HG03439 (cell line): ENCODE measurements around the gene PRODH2.
"Not testable (repeated sequence)": the region's sequence is repeated elsewhere in the genome, so short reads cannot be mapped to it uniquely, and the experiment has no call there.

Experiments
- ATAC-seq: cut with Tn5 transposase; IDR thresholded peaks from one replicate; pipeline ENCODE4 v1.9.1; 2021; ENCODE audit warnings: mild to moderate bottlenecking, moderate library complexity; ENCODE audit not compliant: unreplicated experiment

The PRODH2 gene

DNA sequence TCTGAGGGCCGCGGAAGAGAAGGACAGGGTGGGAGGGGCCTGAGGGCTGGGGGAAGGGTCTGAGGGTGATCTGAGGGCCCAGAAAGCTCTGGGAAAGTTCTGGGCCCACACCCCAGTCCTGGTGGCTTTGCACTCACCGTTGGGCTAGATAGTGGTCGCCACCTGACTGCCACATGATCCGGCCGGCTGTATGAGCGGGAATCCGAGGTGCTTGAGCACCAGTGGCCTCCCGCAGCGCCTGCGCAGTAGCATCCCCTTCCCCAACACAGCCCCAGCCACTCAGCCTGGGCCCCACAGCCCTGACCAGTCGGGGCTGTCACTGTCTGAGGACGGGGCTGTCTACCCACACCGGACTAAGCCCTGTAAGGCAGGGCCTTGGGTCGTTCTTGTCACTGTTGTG is 15.0 kb downstream of the PRODH2 start:
- ATAC-seq: no peak

DNA sequence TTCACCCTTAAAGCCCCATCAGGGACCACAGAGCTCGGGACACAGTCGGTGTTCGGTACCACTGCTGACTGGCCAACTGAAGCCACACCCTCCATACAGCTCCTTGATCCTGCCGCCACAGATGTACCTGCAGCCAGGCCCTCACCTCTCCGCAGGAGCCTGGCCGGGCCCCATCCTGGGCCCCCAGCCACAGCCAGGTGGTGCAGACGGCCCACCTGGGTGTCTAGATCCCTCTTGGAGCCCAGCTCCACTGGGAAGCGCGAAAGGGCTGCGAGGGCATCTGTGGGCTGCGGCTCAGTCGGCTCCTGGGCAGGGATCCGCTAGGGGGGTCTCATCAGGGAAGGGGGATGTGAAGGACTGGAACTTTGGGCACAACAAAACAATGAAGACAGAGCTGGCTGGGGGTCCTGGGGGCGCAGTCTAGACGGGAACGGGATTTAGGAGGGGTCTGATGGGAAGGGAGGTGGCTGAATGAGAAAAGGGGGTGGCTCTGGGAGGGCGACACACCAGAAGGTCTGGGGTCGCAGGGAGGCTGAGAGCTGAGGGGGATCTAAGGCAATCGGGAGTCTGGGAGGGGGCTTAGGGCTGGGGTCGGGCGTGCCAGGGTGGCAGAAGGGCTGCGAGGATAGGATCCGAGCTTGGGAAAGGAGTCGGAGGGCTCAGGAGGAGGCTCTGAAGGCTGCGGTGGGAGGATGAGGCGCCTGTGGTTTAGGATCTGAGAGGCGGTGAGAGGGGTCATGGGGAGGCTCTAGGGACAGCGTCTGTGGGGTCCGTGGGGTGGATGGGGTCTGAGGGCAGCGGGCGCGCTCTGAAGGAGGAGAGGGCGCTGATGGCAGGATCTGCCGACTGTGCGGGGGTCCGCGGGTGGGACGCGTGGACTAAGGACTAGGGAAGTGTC is 15.8 kb downstream of the PRODH2 start:
- ATAC-seq: no peak

DNA sequence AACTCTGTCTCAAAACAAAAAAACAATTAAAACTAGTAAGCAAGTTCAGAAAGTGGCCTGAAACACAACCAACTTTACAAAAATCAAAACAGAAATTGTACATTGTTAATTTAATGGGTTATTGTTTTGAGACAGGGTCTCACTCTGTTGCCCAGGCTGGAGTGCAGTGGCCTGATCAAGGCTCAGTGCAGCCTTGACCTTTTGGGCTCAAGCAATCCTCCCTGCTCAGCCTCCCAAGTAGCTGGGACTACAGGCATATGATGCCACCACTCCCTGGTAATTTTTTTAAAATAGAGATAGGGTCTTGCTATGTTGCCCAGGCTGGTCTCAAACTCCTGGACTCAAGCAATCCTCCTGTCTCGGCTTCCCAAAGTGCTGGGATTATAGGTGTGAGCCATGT is 17.1 kb downstream of the PRODH2 start:
- ATAC-seq: not testable (repeated sequence)

DNA sequence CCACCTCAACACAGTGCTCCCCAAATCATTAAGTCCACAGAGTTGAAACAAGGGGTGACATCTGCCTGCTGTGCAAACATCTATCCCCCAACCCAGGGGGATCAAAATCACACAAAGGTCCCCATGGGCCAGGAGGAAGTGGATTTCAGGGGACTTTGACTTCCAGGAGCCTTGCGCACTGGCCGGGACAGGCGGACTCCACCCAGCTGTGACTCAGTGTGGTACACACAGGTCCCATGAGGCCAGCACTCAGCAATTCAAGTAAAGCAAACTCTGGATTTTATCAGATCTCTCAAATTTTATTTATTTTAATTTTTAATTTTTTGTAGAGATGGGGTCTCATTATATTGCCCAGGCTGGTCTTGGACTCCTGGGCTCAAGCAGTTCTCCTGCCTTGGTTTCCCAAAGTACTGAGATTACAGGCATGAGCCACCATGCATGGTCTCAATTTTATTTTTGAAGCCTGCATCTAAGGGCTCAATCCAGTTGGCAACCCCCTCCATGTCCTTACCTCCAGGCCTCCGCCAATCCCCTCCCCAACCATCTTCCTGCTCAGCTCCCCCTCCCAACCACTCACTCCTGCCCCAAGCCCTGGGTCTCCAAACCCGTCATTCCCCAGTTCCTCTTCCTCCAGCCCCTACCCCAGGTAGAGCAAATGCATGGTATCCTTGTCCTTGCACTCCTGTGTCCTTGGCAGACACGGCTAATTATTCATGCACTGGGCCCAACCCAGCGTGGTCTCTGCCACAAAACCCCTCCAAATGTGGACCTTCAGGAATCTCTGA is 19.1 kb downstream of the PRODH2 start:
- ATAC-seq: no peak

DNA sequence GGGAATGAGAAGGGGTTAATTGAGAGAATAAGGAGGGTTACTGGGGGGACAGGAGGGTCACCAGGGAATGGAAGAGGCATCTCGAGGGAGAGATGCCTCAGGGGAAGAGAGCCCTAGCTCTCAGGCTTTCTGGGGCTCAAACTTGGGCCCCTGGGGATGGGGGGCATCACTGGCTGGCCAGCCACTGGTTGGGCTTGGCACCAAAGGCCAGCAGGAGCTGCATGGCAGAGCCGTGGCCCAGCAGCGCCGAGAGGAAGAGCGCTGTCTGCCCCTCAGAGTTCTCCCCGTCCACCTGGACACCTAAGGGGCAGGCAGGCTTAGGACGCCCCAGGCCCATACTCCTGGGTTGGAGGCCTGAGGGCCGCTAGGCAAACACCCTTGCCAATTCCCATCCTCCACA is 19.8 kb downstream of the PRODH2 start:
- ATAC-seq: no peak

DNA sequence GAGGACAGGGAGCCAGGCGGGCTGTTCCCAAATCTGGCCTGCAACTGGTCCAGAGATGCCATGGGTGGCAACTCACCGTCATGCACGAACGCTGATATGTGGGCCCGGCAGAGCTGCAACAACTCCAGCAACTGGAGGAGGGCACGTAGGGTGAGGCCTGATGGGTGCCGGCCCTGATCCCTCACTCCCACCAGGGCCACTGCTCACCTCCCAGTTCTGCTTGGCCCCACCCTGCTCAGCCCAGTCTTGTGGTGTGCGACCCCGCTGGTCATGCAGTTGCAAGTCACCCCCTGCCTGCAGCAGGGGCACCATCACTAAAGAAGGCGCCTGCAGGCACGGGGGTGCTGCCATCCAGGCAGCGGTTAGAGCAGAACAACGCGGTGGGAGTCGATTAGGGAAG is 20.3 kb downstream of the PRODH2 start:
- no peak for ATAC-seq

DNA sequence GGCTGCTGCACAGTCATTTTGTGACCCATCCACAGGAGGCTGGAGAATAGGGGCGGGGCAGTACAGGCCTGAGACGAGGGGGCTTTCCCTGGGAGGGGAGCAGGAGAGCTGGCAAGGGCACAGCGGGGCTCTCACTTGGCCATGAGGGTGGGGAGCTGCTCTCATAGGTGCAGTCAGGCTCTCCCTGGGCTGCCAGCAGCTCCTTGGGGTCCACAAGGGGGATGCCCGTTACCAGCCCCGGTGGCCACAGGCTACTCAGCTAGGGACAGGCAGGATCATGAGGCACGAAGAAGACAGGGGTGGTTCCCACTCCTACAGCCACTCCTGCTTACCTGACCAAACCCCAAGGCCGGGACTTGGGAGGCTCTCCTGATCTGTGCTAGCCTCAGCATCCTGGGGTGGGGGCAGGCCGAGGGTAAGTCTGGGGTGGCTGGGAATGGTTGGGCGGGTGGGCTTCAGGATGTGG is 20.8 kb downstream of the PRODH2 start:
- no peak for ATAC-seq

DNA sequence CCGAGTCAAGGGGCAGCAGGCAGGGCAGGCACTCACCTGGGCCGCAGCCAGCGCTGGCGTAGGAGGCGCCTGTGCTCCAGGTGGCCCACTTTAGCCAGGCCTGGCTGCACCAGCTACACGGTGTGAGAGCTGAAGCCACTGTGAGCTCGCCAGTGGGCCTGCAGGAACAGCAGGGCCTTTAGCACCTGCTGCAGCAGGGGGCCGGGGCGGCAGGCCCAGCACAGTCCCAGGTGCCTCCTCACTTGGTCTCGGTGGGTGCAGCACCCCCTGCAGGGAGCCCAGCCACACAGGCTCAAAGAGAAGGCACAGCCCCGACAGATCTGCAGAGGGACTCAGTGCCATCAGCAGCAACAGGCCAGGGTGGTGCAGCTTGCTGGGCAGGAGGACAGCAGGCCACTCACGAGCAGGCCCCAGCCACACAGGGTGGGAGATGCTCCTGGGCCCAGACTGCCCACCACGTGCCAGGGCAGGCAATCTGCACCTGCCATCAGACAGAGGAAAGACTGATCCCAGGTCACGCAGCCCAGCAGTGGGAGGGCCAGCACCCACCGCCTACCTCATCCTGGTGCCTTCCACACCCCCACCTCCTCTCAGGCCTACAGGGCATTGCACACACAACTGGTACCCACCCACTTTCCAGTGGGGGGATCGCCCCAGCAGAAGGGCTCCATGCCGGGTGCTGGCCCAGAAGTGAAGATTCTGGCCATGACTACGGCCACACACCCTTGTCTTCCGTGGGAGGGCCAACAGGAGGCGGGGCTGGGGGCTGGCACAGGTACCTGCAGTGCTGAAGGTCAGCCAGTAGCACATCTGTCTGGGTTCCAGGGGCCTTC is 21.4 kb downstream of the PRODH2 start:
- ATAC-seq: no peak

DNA sequence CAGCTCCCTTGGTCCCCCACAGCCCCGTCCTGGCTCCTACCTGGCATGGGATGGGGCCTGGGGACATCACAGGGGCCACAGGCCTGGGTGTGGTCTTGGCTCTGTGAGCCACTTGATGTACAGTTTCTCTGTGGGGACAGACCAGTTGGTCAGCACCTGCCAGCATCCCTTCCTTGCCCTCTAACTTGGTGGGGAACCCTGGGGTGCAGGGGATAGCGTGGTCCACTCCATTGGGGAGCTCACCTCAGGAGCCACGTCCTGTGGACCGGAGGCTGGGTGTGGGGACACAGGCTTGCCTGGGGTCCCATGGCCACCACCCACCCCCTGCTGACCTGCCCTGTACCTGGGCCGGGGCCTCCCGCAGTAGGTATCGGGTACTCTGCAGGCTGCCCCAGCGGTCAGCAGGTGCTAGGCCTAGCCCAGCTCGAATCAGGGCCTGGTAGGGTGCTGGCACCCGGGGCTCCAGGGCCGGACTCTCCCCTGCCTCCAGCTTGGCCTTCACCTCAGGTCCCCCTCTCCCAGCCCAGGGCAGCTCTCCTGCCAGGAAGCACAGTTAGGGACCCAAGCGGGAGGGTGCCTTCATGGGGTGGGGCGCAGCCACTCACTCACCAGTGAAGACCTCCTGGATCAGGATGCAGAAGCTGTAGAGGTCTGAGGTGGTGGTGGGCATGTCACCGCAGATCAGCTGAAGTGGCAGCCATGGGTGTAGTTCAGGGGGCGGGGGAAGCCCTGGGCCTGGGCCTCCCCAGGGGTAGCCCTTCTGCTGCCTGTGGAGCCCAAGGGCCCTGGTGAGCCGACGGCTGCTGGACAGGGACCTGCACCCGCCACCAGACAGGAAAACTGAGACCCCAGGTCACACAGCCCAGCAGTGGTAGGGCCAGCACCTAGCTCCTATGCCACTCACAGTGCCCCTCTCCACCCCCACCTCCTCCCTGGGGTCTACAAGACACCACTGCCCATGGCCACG is 22.4 kb downstream of the PRODH2 start:
- ATAC-seq: no peak

DNA sequence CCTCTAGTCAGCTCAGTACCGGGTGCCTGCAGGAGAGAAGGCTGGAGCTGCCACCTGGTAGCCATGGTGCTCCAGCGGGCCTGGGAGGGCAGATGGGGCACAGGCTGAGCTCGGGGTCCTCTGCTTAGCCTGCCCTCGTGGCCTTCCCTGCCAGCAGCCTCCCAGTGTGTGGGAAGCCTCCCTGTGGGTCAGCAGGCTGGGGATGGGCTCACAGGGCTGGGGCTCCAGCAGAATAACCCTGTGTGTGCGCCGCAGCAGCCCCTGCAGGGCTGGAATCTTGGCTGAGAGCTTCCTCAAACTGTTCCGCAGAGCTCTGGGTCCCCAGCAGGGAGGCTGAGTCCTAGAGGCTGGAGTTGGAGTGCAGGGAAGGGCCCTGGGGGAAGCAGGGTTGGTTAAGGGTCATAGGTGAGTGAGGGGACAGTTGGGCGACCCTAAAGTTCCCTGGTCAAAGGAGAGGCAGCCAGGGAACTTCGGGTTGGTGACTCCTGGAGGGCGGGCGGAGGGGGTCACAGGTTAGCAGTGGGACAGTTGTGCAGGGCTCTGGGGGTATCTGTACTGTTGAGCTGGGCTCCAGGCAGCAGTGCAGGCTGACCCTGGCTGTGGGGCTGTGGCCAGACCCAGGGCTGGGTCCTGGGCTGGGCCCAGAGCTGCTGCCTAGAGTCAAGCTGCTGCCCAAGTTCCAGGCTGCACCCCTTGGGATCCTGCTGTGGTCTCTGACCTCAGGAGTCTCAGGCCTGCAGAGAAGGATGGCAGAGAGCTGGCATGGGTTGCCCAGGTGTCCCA is 23.3 kb downstream of the PRODH2 start:
- no peak for ATAC-seq

DNA sequence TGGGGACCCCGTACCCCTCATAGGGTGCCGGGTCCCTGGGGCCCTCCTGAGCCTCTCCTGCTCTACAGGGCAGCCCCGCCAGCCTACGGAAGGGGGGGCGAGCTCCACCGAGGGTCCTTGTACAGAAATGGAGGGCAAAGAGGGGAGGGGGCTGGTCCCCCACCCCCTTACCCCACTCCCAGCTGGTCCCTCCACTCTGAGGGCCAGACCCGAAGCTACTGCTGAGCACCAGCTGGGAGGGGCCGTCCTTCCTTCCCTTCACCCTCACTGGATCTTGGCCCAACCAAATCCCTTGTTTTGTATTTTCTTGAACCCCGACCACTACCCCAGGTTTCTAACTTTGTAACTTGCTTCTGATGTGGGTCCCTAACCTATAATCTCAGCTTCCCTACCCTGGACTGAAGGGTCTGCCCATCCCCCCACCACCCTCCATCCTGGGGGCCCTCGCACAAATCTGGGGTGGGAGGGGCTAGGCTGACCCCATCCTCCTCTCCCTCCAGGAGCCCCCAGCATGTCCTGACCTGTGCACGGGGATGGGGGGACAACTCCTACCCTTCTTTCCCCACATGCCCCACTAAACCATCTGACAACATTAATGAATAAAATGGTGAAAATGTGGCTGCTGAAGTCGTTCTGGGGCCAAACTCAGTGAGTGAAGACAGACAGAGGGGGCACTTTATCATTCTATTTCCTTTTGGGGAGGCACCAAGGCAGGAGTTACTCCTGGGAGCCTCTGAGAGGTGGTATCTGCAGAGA is 24.3 kb downstream of the PRODH2 start:
- no peak for ATAC-seq

DNA sequence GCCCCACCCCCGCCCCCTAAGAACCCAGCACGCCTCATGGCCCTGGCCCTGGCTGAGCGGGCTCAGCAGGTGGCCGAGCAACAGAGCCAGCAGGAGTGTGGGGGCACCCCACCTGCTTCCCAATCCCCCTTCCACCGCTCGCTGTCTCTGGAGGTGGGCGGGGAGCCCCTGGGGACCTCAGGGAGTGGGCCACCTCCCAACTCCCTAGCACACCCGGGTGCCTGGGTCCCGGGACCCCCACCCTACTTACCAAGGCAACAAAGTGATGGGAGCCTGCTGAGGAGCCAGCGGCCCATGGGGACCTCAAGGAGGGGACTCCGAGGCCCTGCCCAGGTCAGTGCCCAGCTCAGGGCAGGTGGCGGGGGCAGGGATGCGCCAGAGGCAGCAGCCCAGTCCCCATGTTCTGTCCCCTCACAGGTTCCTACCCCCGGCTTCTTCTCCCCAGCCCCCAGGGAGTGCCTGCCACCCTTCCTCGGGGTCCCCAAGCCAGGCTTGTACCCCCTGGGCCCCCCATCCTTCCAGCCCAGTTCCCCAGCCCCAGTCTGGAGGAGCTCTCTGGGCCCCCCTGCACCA is 25.3 kb downstream of the PRODH2 start:
- no peak for ATAC-seq

DNA sequence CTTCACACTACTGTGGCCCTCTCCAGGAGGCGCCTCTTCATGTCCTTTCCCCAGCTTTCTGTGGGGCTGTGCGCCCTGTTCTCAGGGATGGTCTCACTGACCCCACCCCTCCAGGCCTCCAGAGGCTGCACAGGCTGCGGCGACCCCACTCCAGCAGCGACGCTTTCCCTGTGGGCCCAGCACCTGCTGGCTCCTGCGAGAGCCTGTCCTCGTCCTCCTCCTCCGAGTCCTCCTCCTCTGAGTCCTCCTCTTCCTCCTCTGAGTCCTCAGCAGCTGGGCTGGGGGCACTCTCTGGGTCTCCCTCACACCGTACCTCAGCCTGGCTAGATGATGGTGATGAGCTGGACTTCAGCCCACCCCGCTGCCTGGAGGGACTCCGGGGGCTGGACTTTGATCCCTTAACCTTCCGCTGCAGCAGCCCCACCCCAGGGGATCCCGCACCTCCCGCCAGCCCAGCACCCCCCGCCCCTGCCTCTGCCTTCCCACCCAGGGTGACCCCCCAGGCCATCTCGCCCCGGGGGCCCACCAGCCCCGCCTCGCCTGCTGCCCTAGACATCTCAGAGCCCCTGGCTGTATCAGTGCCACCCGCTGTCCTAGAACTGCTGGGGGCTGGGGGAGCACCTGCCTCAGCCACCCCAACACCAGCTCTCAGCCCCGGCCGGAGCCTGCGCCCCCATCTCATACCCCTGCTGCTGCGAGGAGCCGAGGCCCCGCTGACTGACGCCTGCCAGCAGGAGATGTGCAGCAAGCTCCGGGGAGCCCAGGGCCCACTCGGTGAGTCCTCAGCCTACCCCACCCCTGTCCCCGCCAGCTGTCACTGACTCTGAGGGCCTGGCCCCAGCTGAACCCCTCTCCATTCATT is 26.1 kb downstream of the PRODH2 start:
- no peak for ATAC-seq

DNA sequence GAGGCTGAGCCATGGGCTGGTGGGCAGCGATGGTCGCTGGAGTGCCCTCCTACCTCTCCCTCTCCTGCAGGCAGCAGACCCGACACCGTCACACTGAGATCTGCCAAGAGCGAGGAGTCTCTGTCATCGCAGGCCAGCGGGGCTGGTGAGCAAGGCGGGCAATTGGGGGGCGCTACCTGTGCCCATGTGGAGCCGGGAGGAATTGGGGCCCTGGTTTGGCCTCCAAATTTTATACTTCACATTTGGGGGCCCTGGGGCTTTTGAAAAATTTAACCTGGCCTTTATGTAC is 27.4 kb downstream of the PRODH2 start:
- no peak for ATAC-seq

DNA sequence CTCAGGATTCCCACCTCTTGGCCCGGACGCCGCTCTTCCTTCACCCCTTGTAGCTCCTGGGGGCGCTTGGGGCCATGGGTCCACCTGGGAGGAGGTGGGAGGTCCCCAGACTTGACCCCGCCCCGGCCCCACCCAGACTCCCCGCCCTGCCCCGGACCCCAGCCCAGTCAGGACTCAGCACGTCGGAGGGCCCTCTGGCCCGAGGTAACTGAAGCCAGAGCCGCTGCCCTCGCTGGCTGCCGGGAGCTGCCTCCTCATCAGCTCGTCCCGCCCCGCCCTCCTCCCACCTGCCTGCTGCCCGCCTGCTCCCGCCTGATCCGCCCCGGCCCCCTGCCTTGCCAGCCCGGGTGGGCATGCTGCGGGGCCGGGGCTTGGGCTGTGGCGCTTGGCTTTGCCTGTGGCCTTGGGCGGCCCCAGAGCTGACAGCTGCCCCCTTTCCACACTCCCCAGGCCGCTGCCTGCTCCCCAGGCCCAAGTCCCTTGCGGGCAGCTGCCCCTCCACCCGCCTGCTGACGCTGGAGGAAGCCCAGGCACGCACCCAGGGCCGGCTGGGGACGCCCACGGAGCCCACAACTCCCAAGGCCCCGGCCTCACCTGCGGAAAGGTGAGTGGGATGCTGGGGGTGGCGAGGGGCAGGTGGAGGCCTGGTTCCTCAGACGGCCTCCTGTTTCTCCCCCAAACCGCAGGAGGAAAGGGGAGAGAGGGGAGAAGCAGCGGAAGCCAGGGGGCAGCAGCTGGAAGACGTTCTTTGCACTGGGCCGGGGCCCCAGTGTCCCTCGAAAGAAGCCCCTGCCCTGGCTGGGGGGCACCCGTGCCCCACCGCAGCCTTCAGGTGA is 27.9 kb downstream of the PRODH2 start:
- no peak for ATAC-seq
